ENCODE data around the gene NBAS.

Gene NBAS

DNA sequence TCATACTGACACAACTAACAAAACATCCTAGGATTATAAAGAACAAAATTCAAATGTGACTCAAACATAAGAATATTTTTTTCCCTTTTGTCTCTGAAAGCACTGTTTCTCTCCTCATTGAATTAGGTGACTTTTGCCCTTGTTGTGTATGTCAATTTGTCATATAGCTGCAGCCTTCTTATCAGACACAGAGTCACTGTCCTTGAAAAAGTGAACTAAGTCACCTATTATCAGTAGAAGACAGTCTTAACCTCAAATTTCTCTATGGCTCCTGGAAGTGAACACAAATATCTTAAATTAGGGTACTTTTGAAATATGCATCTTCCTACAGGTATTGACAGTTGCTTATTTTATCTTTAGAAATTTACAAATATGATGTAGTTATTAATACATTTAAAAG lies 360.6 kb downstream of the NBAS start:
- no peak overlapping the region for H3K27ac ChIP-seq
- no peak overlapping the region for H3K4me3 ChIP-seq

DNA sequence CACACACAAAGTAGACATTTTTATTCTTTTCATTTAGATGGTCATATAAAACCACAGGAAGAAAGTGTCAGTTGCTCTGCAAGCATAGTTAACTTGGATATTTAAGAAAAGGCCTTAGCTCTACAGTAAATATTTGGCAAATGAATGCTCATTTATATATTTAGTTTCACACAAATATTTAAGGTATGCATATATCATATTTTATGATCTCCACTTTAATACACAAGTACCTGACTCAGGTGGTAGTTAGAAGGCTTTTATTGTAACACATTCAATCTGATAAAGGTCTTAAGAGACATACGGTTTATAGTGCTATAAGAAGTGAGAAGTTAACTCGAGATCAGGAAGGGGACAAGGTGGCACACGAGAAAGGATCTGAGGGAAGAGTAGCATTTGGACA lies 363.1 kb downstream of the NBAS start:
- no peak overlapping the region for H3K27ac ChIP-seq

DNA sequence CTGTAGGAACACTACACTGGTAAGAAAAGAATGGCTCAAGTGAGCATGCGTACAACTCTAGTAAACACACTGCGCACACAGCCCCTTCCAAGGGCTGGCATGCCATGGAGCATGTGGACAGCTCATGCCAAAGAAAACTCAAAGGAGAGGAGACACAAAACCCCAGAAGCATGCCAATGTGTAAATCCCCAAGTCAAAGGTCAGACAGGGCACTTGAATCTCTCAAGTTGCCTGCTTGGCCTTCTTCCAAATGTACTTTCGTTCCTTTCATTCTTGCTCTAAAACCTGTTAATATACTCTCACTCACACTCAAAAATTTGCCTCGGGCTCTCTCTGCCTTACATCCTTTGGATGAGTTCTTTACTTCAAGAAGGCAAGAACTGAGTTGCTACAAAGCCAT lies 365.3 kb downstream of the NBAS start:
- H3K27ac ChIP-seq, result no peak overlapping the region
- no peak overlapping the region for H3K4me3 ChIP-seq

More for the DNA sequence above, 363.1 kb downstream of the NBAS start:
- H3K4me3 ChIP-seq, result no peak overlapping the region

DNA sequence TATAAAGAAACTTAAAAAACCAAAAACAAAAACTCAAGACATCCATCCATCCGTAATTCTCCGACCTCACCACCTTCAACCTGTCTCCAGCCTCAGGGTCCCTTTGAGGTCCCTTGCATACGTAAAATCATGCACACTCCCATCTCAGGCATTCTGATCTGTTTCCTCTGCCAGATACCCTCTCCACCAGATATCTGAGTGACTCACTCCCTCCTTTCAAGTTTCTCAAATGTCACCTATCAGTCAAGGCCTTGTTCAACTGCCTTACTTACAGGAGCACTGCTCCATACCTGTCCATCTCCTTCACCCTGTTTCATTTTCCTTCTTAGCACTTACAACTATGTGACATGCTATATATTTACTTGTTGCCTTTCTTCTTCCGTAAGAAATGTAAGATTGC lies 369.3 kb downstream of the NBAS start:
- Histone ChIP-seq H3K27ac (no peak overlapping the region), H3K4me3 (no peak overlapping the region)

DNA sequence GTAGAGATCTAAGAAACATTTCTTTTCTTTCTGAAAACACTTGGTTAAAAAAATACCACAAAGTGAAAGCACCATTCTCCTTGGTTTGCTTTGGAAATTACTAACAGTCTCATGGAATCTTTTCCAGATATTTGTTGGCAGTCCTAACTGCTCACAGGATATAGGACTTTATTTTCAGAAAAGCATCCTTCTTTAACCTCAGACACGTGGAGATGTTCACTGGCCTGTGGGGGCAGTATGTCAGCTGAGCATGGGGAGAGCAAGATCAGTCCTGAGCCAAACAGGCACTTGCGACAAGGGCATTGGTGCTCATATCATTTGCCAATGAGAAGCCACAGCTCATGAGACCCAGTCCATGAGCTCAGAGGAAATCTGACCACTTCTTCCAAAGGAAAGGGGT lies 371.9 kb downstream of the NBAS start:
- H3K27ac ChIP-seq, result no peak overlapping the region
- H3K4me3 ChIP-seq, result no peak overlapping the region

GRCh38 chr2:15187702-15188101 lies 373.4 kb downstream of the NBAS start:
- H3K4me3 ChIP-seq, result no peak overlapping the region
- no peak overlapping the region for H3K27ac ChIP-seq

GRCh38 chr2:15186118-15186517 lies 375.0 kb downstream of the NBAS start:
- Histone ChIP-seq H3K4me3 (no peak overlapping the region), H3K27ac (no peak overlapping the region)

- Histone ChIP-seq H3K4me3 (no peak overlapping the region), H3K27ac (no peak overlapping the region)
Observed at GRCh38 chr2:15184491-15184890, 376.6 kb downstream of the NBAS start.

DNA sequence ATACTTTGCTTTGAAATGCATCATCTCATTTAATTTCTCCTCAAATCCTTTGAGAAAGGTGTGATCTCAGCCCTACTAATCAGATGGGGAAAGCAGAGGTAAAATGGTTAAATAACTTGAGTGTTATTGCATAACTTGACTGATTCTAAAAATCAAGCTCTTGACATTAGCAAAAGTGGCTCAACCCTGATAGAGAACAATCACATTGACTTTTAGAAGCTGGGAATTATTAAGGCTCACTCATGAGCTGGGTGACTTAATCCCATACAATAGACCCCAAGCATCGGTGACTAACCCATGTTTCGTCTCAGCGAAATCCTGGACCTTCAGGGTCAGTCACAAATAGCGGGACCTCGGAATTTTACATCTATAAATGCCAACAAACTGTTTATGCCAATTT lies 378.9 kb downstream of the NBAS start:
- Histone ChIP-seq H3K4me3 (no peak overlapping the region), H3K27ac (no peak overlapping the region)

DNA sequence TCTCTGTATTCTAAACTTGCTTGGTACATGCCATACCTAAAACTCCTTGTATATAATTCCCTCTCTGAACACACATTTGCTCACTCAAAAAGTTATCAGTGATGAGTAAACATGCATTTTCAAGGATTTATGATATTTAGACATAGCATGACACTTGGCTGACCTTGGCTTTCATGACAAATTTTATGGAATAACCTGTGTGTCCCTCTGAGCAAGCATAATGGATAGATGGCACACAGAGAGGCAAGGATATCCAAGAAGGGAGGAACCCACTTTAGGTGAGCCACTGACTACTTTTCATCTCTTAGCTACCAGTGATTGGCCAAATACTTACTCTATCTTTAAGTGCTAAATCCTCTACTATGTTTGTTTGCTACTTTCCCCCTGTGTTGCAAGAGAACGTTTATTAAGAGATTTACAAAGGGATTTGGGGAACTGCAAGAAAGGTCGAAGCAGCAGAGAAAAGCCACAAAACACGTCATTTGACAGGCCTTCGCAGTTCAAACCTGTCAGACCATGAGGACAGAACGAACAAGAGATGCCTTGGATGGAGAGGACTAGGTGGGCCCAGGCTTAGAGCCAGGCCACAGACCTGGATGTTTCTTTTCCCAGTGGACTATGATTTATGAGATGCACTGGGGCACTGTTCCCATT lies 379.9 kb downstream of the NBAS start:
- H3K4me3 ChIP-seq, result no peak overlapping the region
- no peak overlapping the region for H3K27ac ChIP-seq

GRCh38 chr2:15180379-15180778 lies 380.8 kb downstream of the NBAS start:
- Histone ChIP-seq H3K27ac (no peak overlapping the region), H3K4me3 (no peak overlapping the region)

- no peak overlapping the region for H3K4me3 ChIP-seq
- H3K27ac ChIP-seq, result no peak overlapping the region
Observed at GRCh38 chr2:15178946-15179345, 382.2 kb downstream of the NBAS start.

- Histone ChIP-seq H3K27ac (peak overlapping the region in 1 of 21 experiments; percentile 39), H3K4me3 (no peak overlapping the region)
Observed at GRCh38 chr2:15177103-15177502, 384.0 kb downstream of the NBAS start.

DNA sequence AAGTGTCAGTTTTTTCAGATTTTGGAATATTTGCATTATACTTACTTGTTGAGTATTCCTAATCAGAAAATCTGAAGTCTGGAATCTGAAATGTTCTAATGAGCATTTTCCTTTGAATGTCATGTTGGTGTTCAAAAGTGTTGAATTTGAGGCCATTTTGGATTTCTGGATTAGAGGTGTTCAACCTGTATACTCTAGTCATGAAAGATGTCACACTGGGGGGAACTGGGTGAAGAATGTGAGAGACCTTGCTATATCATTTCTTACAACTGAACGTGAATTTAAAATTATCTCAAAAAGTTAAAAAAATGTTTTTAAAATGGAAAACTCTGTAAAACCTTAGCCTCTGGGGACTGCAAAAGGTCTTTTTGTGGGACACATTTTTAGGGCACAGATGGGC lies 384.5 kb downstream of the NBAS start:
- H3K4me3 ChIP-seq, result no peak overlapping the region
- peak overlapping the region in 1 of 21 experiments; percentile 25 for H3K27ac ChIP-seq

GRCh38 chr2:15174567-15174966 lies 386.6 kb downstream of the NBAS start:
- Histone ChIP-seq H3K27ac (no peak overlapping the region), H3K4me3 (no peak overlapping the region)

GRCh38 chr2:15173501-15173900 lies 387.6 kb downstream of the NBAS start:
- H3K27ac ChIP-seq, result no peak overlapping the region
- H3K4me3 ChIP-seq, result no peak overlapping the region

DNA sequence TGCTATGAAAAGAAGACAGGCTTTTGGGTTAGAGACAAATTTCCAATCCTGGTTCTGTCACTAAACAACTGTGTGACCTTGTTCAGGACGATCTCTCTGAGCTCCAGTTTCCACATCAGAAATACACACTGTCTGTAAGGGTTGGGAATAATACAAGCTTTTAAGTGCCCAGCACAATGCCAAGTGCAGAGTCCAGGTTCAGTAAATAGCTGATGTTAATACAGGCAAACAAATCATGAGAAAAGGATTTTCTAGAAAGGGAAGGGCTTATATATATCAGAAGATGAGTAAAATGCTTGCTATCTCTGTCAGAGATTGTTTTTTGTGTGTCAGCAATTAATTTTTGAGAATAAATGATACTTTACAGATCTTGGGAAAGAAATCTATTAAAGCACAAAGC lies 388.3 kb downstream of the NBAS start:
- Histone ChIP-seq H3K4me3 (no peak overlapping the region), H3K27ac (no peak overlapping the region)

- Histone ChIP-seq H3K4me3 (no peak overlapping the region), H3K27ac (peak overlapping the region in 10 of 21 experiments; percentile 1 to 84 (median 60))
Observed at GRCh38 chr2:15170070-15170775, 390.9 kb downstream of the NBAS start.

GRCh38 chr2:15169326-15170069 lies 391.6 kb downstream of the NBAS start:
- H3K4me3 ChIP-seq, result no peak overlapping the region
- peak overlapping the region in 11 of 21 experiments; percentile 1 to 84 (median 60) for H3K27ac ChIP-seq

DNA sequence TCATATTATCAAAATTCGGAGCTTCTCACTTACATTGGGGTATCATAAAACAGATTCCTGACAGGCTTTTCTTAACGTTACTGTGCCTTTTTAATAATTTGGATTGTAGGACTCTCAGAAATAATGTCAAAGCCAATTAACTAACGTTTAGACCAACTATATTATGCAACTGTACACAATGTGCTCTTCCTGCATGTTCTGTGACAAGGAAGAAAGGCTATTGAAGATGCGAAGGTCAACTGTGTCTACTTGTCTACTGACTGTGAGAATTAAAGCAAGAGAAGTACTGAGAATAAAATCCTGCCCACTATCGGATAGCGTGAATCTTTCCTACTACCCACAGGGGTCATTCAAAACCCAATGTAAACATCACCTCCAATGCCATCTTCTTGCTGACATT lies 393.0 kb downstream of the NBAS start:
- H3K4me3 ChIP-seq, result no peak overlapping the region
- no peak overlapping the region for H3K27ac ChIP-seq

DNA sequence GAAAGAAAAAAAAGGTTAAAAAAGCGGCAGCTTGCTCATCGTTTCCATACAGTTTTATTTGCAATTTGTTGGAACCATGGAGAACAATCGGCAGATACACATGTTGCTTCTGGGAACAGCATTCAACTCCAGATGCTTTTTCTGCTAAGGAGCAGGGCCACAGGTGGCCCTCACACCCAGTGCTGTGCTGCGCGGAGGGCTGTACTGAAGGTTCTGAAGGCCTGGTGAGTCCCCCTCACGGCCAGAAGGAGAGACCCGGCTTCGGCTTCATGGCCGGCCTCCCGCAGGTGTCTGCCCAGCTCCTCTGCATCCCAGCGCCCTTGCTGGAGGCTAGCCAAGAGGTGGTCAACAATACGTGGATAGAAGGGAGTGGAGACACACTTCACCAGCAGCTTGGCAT lies 394.3 kb downstream of the NBAS start:
- Histone ChIP-seq H3K4me3 (no peak overlapping the region), H3K27ac (no peak overlapping the region)

Data from skin epidermis (tissue), 12 donors.